ENCODE data around the gene MRPS18A.

GRCh38 chr6:43671011-43671800 is 16.4 kb downstream of the MRPS18A start:
- TF ChIP-seq CTCF (IDR thresholded peaks at IDR 0.05; ENCODE audit: low read depth, low read length) = no peak
- TF ChIP-seq POLR2A (IDR thresholded peaks at IDR 0.05; ENCODE audit: extremely low read depth, insufficient read length) = no peak
